ENCODE results near the gene SECISBP2. TPM values are rescaled to one million over a fixed set of nuclear protein-coding genes. Genes with fewer than 3 reads are reported as not detected.
"Not testable (repeated sequence)": the region's sequence is repeated elsewhere in the genome, so short reads cannot be mapped to it uniquely, and the experiment has no call there.

Gene SECISBP2
- 15.0 and 19.2 TPM in 2 replicates for total RNA-seq (2012; rRNA removed)

- H3K4me1 ChIP-seq (ENCODE audit: control insufficient read depth, insufficient read depth, low read length) = peaks cover 38% of the 10 kb centered on the region
- H3K27me3 ChIP-seq (ENCODE audit: control insufficient read depth, insufficient read depth, low read length) = no peaks in the 10 kb centered on the region
- H3K9ac ChIP-seq (ENCODE audit: low read depth, low read length) = peak within 1 kb of the TSS; percentile 98
- H3K9me3 ChIP-seq (replicated peaks; ENCODE audit: low read length) = no peaks in the 10 kb centered on the region
- H3K36me3 ChIP-seq (ENCODE audit: insufficient read depth, low read length) = peaks cover 23% of the 10 kb centered on the region
- H3K4me3 ChIP-seq (ENCODE audit: low read length) = peak within 1 kb of the TSS; percentile 83
- peak within 1 kb of the TSS; percentile 81 for H3K4me2 ChIP-seq (ENCODE audit: low read length)
Observed at GRCh38 chr9:89318123-89319014, at the start of gene SECISBP2. Gene SECISBP2 (plus strand): TSS chr9:89318500. CDS start chr9:89318577, 77 bp downstream.

GRCh38 chr9:89273528-89274279 lies 44.6 kb upstream of the SECISBP2 start:
- H3K27me3 ChIP-seq (ENCODE audit: control insufficient read depth, insufficient read depth, low read length) = no peaks in the 10 kb centered on the region
- H3K36me3 ChIP-seq (ENCODE audit: insufficient read depth, low read length) = no peaks in the 10 kb centered on the region
- H3K4me1 ChIP-seq (ENCODE audit: control insufficient read depth, insufficient read depth, low read length) = no peaks in the 10 kb centered on the region
- H3K4me2 ChIP-seq (ENCODE audit: low read length) = no peak overlapping the region
- H3K9ac ChIP-seq (ENCODE audit: low read depth, low read length) = no peak overlapping the region
- peaks cover 4% of the 10 kb centered on the region for H3K9me3 ChIP-seq (replicated peaks; ENCODE audit: low read length)
- no peak overlapping the region for H3K4me3 ChIP-seq (ENCODE audit: low read length)

GRCh38 chr9:89274838-89275237 lies 43.5 kb upstream of the SECISBP2 start:
- H3K4me3 ChIP-seq (ENCODE audit: low read length) = no peak overlapping the region
- H3K27me3 ChIP-seq (ENCODE audit: control insufficient read depth, insufficient read depth, low read length) = no peaks in the 10 kb centered on the region
- H3K36me3 ChIP-seq (ENCODE audit: insufficient read depth, low read length) = no peaks in the 10 kb centered on the region
- H3K4me1 ChIP-seq (ENCODE audit: control insufficient read depth, insufficient read depth, low read length) = no peaks in the 10 kb centered on the region
- H3K9me3 ChIP-seq (replicated peaks; ENCODE audit: low read length) = peaks cover 4% of the 10 kb centered on the region
- H3K9ac ChIP-seq (ENCODE audit: low read depth, low read length) = no peak overlapping the region
- no peak overlapping the region for H3K4me2 ChIP-seq (ENCODE audit: low read length)

GRCh38 chr9:89276040-89276439 lies 42.3 kb upstream of the SECISBP2 start:
- H3K4me3 ChIP-seq (ENCODE audit: low read length); H3K4me1 ChIP-seq (ENCODE audit: control insufficient read depth, insufficient read depth, low read length); H3K27me3 ChIP-seq (ENCODE audit: control insufficient read depth, insufficient read depth, low read length); H3K4me2 ChIP-seq (ENCODE audit: low read length); H3K36me3 ChIP-seq (ENCODE audit: insufficient read depth, low read length); H3K9me3 ChIP-seq (replicated peaks; ENCODE audit: low read length); H3K9ac ChIP-seq (ENCODE audit: low read depth, low read length): not testable (repeated sequence)

- no peaks in the 10 kb centered on the region for H3K27me3 ChIP-seq (ENCODE audit: control insufficient read depth, insufficient read depth, low read length)
- peaks cover 4% of the 10 kb centered on the region for H3K9me3 ChIP-seq (replicated peaks; ENCODE audit: low read length)
- H3K4me3 ChIP-seq (ENCODE audit: low read length) = no peak overlapping the region
Observed at GRCh38 chr9:89277043-89277442, 41.3 kb upstream of the SECISBP2 start.

GRCh38 chr9:89277454-89277853 lies 40.8 kb upstream of the SECISBP2 start:
- no peak overlapping the region for H3K4me3 ChIP-seq (ENCODE audit: low read length)
- H3K4me2 ChIP-seq (ENCODE audit: low read length) = no peak overlapping the region
- no peaks in the 10 kb centered on the region for H3K27me3 ChIP-seq (ENCODE audit: control insufficient read depth, insufficient read depth, low read length)
- H3K36me3 ChIP-seq (ENCODE audit: insufficient read depth, low read length) = no peaks in the 10 kb centered on the region
- peaks cover 4% of the 10 kb centered on the region for H3K9me3 ChIP-seq (replicated peaks; ENCODE audit: low read length)
- no peak overlapping the region for H3K9ac ChIP-seq (ENCODE audit: low read depth, low read length)
- H3K4me1 ChIP-seq (ENCODE audit: control insufficient read depth, insufficient read depth, low read length) = no peaks in the 10 kb centered on the region

More at GRCh38 chr9:89277043-89277442, 41.3 kb upstream of the SECISBP2 start:
- Histone ChIP-seq H3K36me3 (ENCODE audit: insufficient read depth, low read length) (no peaks in the 10 kb centered on the region), H3K9ac (ENCODE audit: low read depth, low read length) (no peak overlapping the region), H3K4me1 (ENCODE audit: control insufficient read depth, insufficient read depth, low read length) (no peaks in the 10 kb centered on the region), H3K4me2 (ENCODE audit: low read length) (no peak overlapping the region)

GRCh38 chr9:89278551-89278950 lies 39.7 kb upstream of the SECISBP2 start:
- no peaks in the 10 kb centered on the region for H3K36me3 ChIP-seq (ENCODE audit: insufficient read depth, low read length)
- H3K4me2 ChIP-seq (ENCODE audit: low read length) = no peak overlapping the region
- H3K9ac ChIP-seq (ENCODE audit: low read depth, low read length) = no peak overlapping the region
- no peak overlapping the region for H3K4me3 ChIP-seq (ENCODE audit: low read length)
- H3K4me1 ChIP-seq (ENCODE audit: control insufficient read depth, insufficient read depth, low read length) = no peaks in the 10 kb centered on the region
- H3K9me3 ChIP-seq (replicated peaks; ENCODE audit: low read length) = peaks cover under 1% of the 10 kb centered on the region
- H3K27me3 ChIP-seq (ENCODE audit: control insufficient read depth, insufficient read depth, low read length) = no peaks in the 10 kb centered on the region

GRCh38 chr9:89278997-89279739 lies 39.1 kb upstream of the SECISBP2 start:
- H3K4me2 ChIP-seq (ENCODE audit: low read length) = no peak overlapping the region
- no peaks in the 10 kb centered on the region for H3K36me3 ChIP-seq (ENCODE audit: insufficient read depth, low read length)
- H3K4me3 ChIP-seq (ENCODE audit: low read length) = no peak overlapping the region
- no peak overlapping the region for H3K9ac ChIP-seq (ENCODE audit: low read depth, low read length)
- H3K27me3 ChIP-seq (ENCODE audit: control insufficient read depth, insufficient read depth, low read length) = no peaks in the 10 kb centered on the region
- no peaks in the 10 kb centered on the region for H3K9me3 ChIP-seq (replicated peaks; ENCODE audit: low read length)
- no peaks in the 10 kb centered on the region for H3K4me1 ChIP-seq (ENCODE audit: control insufficient read depth, insufficient read depth, low read length)

- Histone ChIP-seq H3K9me3 (replicated peaks; ENCODE audit: low read length) (no peaks in the 10 kb centered on the region), H3K9ac (ENCODE audit: low read depth, low read length) (no peak overlapping the region), H3K4me2 (ENCODE audit: low read length) (no peak overlapping the region), H3K4me3 (ENCODE audit: low read length) (no peak overlapping the region), H3K36me3 (ENCODE audit: insufficient read depth, low read length) (no peaks in the 10 kb centered on the region), H3K4me1 (ENCODE audit: control insufficient read depth, insufficient read depth, low read length) (no peaks in the 10 kb centered on the region), H3K27me3 (ENCODE audit: control insufficient read depth, insufficient read depth, low read length) (no peaks in the 10 kb centered on the region)
Observed at GRCh38 chr9:89281106-89281505, 37.2 kb upstream of the SECISBP2 start.

GRCh38 chr9:89282248-89282968 lies 35.9 kb upstream of the SECISBP2 start:
- H3K27me3 ChIP-seq (ENCODE audit: control insufficient read depth, insufficient read depth, low read length); H3K9ac ChIP-seq (ENCODE audit: low read depth, low read length); H3K4me1 ChIP-seq (ENCODE audit: control insufficient read depth, insufficient read depth, low read length); H3K36me3 ChIP-seq (ENCODE audit: insufficient read depth, low read length); H3K9me3 ChIP-seq (replicated peaks; ENCODE audit: low read length): not testable (repeated sequence)
- H3K4me3 ChIP-seq (ENCODE audit: low read length) = peak overlapping the region; percentile 50
- H3K4me2 ChIP-seq (ENCODE audit: low read length) = peak overlapping the region; percentile 73

- no peak overlapping the region for H3K4me2 ChIP-seq (ENCODE audit: low read length)
- H3K9me3 ChIP-seq (replicated peaks; ENCODE audit: low read length) = no peaks in the 10 kb centered on the region
- H3K4me3 ChIP-seq (ENCODE audit: low read length) = no peak overlapping the region
- H3K4me1 ChIP-seq (ENCODE audit: control insufficient read depth, insufficient read depth, low read length) = no peaks in the 10 kb centered on the region
- H3K36me3 ChIP-seq (ENCODE audit: insufficient read depth, low read length) = no peaks in the 10 kb centered on the region
- H3K27me3 ChIP-seq (ENCODE audit: control insufficient read depth, insufficient read depth, low read length) = no peaks in the 10 kb centered on the region
- H3K9ac ChIP-seq (ENCODE audit: low read depth, low read length) = no peak overlapping the region
Observed at GRCh38 chr9:89284076-89284475, 34.2 kb upstream of the SECISBP2 start.
